OCI-LY7 (cell line): ENCODE results near the gene RNF144A.

ENCODE experiments used
- EZH2phosphoT487 ChIP-seq: fragments of 200-600 bp; sonication (generic); IDR thresholded peaks from 2 replicates; pipeline ENCODE4 v1.6.1; 2018; ENCODE audit warnings: low read depth, borderline replicate concordance, mild to moderate bottlenecking, mixed run types, antibody characterized with exemption, low read length, moderate library complexity, mixed read lengths
- TF ChIP-seq, protein P1 (sequence below): fragments of 200-600 bp; sonication (generic); conservative IDR thresholded peaks from 2 replicates; pipeline ENCODE4 v1.5.1; 2014; ENCODE audit warnings: mild to moderate bottlenecking, antibody characterized with exemption, low read length, moderate library complexity, mixed read lengths

DNA sequence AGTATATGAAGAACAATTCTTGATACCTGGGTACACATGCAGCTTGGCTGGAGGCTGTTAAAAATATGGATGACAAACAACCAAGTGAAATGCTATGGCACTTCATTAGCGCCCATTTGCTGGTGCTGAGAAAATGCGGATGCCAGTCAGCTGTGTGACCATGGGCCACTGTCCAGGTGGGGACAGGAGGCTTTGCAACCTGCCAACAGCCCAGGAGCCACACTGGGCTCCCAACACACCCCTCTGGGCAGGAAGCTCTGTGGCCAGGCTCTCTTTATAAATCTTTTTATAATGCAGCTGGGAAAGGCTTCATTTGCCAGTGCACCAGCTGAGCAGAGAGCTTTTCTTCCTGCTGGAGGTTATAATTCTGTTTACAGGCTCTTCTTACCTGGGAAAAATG, 19.9 kb downstream of the RNF144A start:
- TF ChIP-seq, protein P1, sequence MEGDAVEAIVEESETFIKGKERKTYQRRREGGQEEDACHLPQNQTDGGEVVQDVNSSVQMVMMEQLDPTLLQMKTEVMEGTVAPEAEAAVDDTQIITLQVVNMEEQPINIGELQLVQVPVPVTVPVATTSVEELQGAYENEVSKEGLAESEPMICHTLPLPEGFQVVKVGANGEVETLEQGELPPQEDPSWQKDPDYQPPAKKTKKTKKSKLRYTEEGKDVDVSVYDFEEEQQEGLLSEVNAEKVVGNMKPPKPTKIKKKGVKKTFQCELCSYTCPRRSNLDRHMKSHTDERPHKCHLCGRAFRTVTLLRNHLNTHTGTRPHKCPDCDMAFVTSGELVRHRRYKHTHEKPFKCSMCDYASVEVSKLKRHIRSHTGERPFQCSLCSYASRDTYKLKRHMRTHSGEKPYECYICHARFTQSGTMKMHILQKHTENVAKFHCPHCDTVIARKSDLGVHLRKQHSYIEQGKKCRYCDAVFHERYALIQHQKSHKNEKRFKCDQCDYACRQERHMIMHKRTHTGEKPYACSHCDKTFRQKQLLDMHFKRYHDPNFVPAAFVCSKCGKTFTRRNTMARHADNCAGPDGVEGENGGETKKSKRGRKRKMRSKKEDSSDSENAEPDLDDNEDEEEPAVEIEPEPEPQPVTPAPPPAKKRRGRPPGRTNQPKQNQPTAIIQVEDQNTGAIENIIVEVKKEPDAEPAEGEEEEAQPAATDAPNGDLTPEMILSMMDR: no peak
- no peak for TF ChIP-seq EZH2phosphoT487
